Right ventricle myocardium superior (tissue), 1 donor: ENCODE data around the gene MBD3L3. TPM values are rescaled to one million over a fixed set of nuclear protein-coding genes. Genes with fewer than 3 reads are reported as not detected.

ENCODE experiments used
- ATAC-seq: fragments of 200-7000 bp; cut with Tn5 transposase; one replicate; pipeline ENCODE4 v1.9.1; 2020; ENCODE audit warnings: mild to moderate bottlenecking; ENCODE audit not compliant: poor library complexity
- DNase-seq: peaks from one replicate; pipeline ENCODE4 v3.0.0-alpha.2; 2020
- intact Hi-C: fragments of 100-400 bp; cut with DNase I; formaldehyde crosslinking; loops from one replicate; pipeline ENCODE4 v1.11.2; 2022
- total RNA-seq: library from RNA; stranded (reverse); fragmentation: NEBNext Ultra II Directional; extraction: Animal tissue kit (Norgen Biotek cat#: 25700); gene quantifications from one replicate; pipeline ENCODE4 v1.2.1, GENCODE V29; 2021
- donor health status: DM: no; HTN: yes; CAD: no; lungs with severe emphysema.

Gene MBD3L3
- total RNA-seq, 1 donor from 2014 or later, result not detected

GRCh38 chr19:7010722-7011593 is 47.5 kb downstream of the MBD3L3 start:
- ATAC-seq (no peak), DNase-seq (no peak)
- intact Hi-C loops, result no loop called here

- no peak for DNase-seq
- ATAC-seq, result no peak
- intact Hi-C loops, result no loop called here
Observed at GRCh38 chr19:7007859-7008258, 50.6 kb downstream of the MBD3L3 start.

Other genes starting within 250 kb of the MBD3L3 start
- 0.24 TPM for gene ADGRE1, start 171.1 kb downstream of the MBD3L3 start, total RNA-seq
- gene MBD3L2B, start 37.2 kb downstream of the MBD3L3 start, total RNA-seq, result not detected
- gene MBD3L5, start 28.1 kb downstream of the MBD3L3 start, total RNA-seq, result not detected
- not detected for gene MBD3L4, start 18.5 kb downstream of the MBD3L3 start, total RNA-seq
- not detected for gene MBD3L2, start 9.4 kb downstream of the MBD3L3 start, total RNA-seq
- 2.9 TPM for gene ZNF557, start 11.0 kb upstream of the MBD3L3 start, total RNA-seq
- gene INSR, start 235.7 kb upstream of the MBD3L3 start, total RNA-seq, result 71.9 TPM